Astrocyte (in vitro differentiated cells and primary cell): ENCODE data around the gene ACTN1.

ENCODE experiments used
- EZH2 ChIP-seq: IDR thresholded peaks from 2 replicates; pipeline ENCODE4 v1.6.1; 2012; ENCODE audit warnings: mild to moderate bottlenecking, low read length, inconsistent platforms; ENCODE audit not compliant: insufficient read depth
- TF ChIP-seq, protein P1 (sequence below): IDR thresholded peaks from 2 replicates; pipeline ENCODE4 v1.5.1; 2011; ENCODE audit warnings: low read depth, mild to moderate bottlenecking, inconsistent platforms, low read length, moderate library complexity; ENCODE audit not compliant: insufficient read depth

- TF ChIP-seq, protein P1, sequence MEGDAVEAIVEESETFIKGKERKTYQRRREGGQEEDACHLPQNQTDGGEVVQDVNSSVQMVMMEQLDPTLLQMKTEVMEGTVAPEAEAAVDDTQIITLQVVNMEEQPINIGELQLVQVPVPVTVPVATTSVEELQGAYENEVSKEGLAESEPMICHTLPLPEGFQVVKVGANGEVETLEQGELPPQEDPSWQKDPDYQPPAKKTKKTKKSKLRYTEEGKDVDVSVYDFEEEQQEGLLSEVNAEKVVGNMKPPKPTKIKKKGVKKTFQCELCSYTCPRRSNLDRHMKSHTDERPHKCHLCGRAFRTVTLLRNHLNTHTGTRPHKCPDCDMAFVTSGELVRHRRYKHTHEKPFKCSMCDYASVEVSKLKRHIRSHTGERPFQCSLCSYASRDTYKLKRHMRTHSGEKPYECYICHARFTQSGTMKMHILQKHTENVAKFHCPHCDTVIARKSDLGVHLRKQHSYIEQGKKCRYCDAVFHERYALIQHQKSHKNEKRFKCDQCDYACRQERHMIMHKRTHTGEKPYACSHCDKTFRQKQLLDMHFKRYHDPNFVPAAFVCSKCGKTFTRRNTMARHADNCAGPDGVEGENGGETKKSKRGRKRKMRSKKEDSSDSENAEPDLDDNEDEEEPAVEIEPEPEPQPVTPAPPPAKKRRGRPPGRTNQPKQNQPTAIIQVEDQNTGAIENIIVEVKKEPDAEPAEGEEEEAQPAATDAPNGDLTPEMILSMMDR, result no peak
- TF ChIP-seq EZH2, result no peak
These were observed 48.3 kb upstream of the ACTN1 start for GRCh38 chr14:69027242-69027913.
